ENCODE measurements around the gene SLC4A9.

DNA sequence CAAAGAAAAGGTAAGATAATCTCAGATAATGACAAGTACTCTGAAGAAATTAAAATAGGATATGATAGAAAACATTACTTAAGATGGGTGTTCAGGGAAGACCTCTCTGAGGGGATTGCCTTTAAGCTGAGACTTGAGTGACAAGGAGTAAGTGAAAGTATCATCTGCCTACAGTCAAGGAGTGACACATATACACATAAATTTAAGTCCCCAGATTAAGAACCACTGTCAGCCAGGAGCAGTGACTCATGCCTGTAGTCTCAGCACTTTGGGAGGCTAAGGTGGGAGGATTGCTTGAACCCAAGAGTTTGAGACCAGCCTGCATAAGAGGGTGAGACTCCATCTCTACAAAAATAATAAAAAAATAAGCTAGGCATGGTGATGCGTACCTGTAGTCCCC lies 22.0 kb downstream of the SLC4A9 start:
- TF ChIP-seq, protein P1, sequence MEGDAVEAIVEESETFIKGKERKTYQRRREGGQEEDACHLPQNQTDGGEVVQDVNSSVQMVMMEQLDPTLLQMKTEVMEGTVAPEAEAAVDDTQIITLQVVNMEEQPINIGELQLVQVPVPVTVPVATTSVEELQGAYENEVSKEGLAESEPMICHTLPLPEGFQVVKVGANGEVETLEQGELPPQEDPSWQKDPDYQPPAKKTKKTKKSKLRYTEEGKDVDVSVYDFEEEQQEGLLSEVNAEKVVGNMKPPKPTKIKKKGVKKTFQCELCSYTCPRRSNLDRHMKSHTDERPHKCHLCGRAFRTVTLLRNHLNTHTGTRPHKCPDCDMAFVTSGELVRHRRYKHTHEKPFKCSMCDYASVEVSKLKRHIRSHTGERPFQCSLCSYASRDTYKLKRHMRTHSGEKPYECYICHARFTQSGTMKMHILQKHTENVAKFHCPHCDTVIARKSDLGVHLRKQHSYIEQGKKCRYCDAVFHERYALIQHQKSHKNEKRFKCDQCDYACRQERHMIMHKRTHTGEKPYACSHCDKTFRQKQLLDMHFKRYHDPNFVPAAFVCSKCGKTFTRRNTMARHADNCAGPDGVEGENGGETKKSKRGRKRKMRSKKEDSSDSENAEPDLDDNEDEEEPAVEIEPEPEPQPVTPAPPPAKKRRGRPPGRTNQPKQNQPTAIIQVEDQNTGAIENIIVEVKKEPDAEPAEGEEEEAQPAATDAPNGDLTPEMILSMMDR (IDR thresholded peaks at IDR 0.05; ENCODE audit: low read depth, low read length, missing input control), result no peak
- no peak for TF ChIP-seq RAD21 (IDR thresholded peaks at IDR 0.05)
